ENCODE data around the gene SLC35D2. TPM values are rescaled to one million over a fixed set of nuclear protein-coding genes. Genes with fewer than 3 reads are reported as not detected.

Gene SLC35D2
- total RNA-seq, 2 donors from 2014 or later = 4.2 to 12.9 TPM

GRCh38 chr9:96293498-96294158 lies 89.9 kb downstream of the SLC35D2 start:
- Mint-ChIP-seq H3K36me3 (no peaks in the 10 kb centered on the region), H3K9me3 (no peaks in the 10 kb centered on the region), H3K27ac (no peak overlapping the region), H3K4me1 (ENCODE audit: low read depth in 2 of 2) (no peaks in the 10 kb centered on the region), H3K27me3 (peaks cover 17 to 20% of the 10 kb centered on the region in 2 donors), H3K4me3 (no peak overlapping the region)
- no peak for ATAC-seq
- DNase-seq (ENCODE audit: low spot score) = no peak

GRCh38 chr9:96289392-96289791 lies 94.1 kb downstream of the SLC35D2 start:
- Mint-ChIP-seq H3K27ac (no peak overlapping the region), H3K4me3 (no peak overlapping the region), H3K27me3 (peaks cover 14 to 15% of the 10 kb centered on the region in 2 donors), H3K36me3 (no peaks in the 10 kb centered on the region), H3K9me3 (no peaks in the 10 kb centered on the region), H3K4me1 (ENCODE audit: low read depth in 2 of 2) (no peaks in the 10 kb centered on the region)
- ATAC-seq (no peak), DNase-seq (ENCODE audit: low spot score) (no peak)

- no peak overlapping the region for H3K4me3 Mint-ChIP-seq
- H3K9me3 Mint-ChIP-seq = no peaks in the 10 kb centered on the region
- peaks cover 6% of the 10 kb centered on the region for H3K36me3 Mint-ChIP-seq
- DNase-seq (ENCODE audit: low spot score) (no peak), ATAC-seq (no peak)
- peaks cover 20 to 23% of the 10 kb centered on the region in 2 donors for H3K27me3 Mint-ChIP-seq
- no peak overlapping the region for H3K27ac Mint-ChIP-seq
- no peaks in the 10 kb centered on the region for H3K4me1 Mint-ChIP-seq (ENCODE audit: low read depth in 2 of 2)
Observed at GRCh38 chr9:96281641-96282040, 101.9 kb downstream of the SLC35D2 start.

- DNase-seq (ENCODE audit: low spot score) = no peak
- peaks cover 12% of the 10 kb centered on the region for H3K36me3 Mint-ChIP-seq
- no peak for ATAC-seq
- no peaks in the 10 kb centered on the region for H3K4me1 Mint-ChIP-seq (ENCODE audit: low read depth in 2 of 2)
- H3K9me3 Mint-ChIP-seq = peaks cover 7% of the 10 kb centered on the region
- H3K27me3 Mint-ChIP-seq = peaks cover 18 to 23% of the 10 kb centered on the region in 2 donors
- H3K4me3 Mint-ChIP-seq = no peak overlapping the region
- H3K27ac Mint-ChIP-seq = no peak overlapping the region
Observed at GRCh38 chr9:96279932-96280331, 103.6 kb downstream of the SLC35D2 start.

- H3K4me3 Mint-ChIP-seq = no peak overlapping the region
- ATAC-seq (no peak), DNase-seq (ENCODE audit: low spot score) (no peak)
- peaks cover 22 to 28% of the 10 kb centered on the region in 2 donors for H3K27me3 Mint-ChIP-seq
- no peak overlapping the region for H3K27ac Mint-ChIP-seq
- no peaks in the 10 kb centered on the region for H3K4me1 Mint-ChIP-seq (ENCODE audit: low read depth in 2 of 2)
- peaks cover 21% of the 10 kb centered on the region for H3K36me3 Mint-ChIP-seq
- H3K9me3 Mint-ChIP-seq = peaks cover 12% of the 10 kb centered on the region
Observed at GRCh38 chr9:96274939-96275338, 108.6 kb downstream of the SLC35D2 start.

Other genes with a start within 250 kb of the SLC35D2 start
- gene HSD17B3, start 81.5 kb downstream of the SLC35D2 start, total RNA-seq = not detected
- 10 to 100 TPM; 12.8 to 26.3 TPM for gene ZNF367, start 34.7 kb upstream of the SLC35D2 start, total RNA-seq
- gene HABP4, start 66.5 kb upstream of the SLC35D2 start, total RNA-seq = 10 to 100 TPM in 1 of 2 donors, 1 to 10 TPM in 1; 3.0 to 11.5 TPM
- 1 to 10 TPM in 1 of 2 donors, under 1 TPM in 1; 0.45 to 3.1 TPM for gene CDC14B, start 236.1 kb upstream of the SLC35D2 start, total RNA-seq

All from natural killer cell treated with Interleukin-12 subunit alpha and Interleukin-12 subunit beta and Interleukin-15 and Interleukin-18, amount 100 ng/mL, for 72 hours (primary cell).